NCI-H2196 (cell line): ENCODE measurements around the gene SH3GL2.
"Not testable (repeated sequence)": the region's sequence is repeated elsewhere in the genome, so short reads cannot be mapped to it uniquely, and the experiment has no call there.

Experiments used
- DNase-seq: peaks from one replicate; lab custom pipeline; 2025; ENCODE audit not compliant: unreplicated experiment; lab: John Stamatoyannopoulos, UW

The SH3GL2 gene

GRCh38 chr9:17742067-17742466 lies 163.2 kb downstream of the SH3GL2 start:
- DNase-seq: peak; percentile 33

GRCh38 chr9:17744786-17745185 lies 165.9 kb downstream of the SH3GL2 start:
- DNase-seq: no peak

GRCh38 chr9:17750269-17750668 lies 171.4 kb downstream of the SH3GL2 start:
- DNase-seq: no peak

GRCh38 chr9:17751486-17751885 lies 172.6 kb downstream of the SH3GL2 start:
- no peak for DNase-seq

GRCh38 chr9:17752021-17752420 lies 173.2 kb downstream of the SH3GL2 start:
- no peak for DNase-seq

- DNase-seq: no peak
Observed at GRCh38 chr9:17757816-17758215, 178.9 kb downstream of the SH3GL2 start.

- DNase-seq: no peak
Observed at GRCh38 chr9:17760250-17760649, 181.4 kb downstream of the SH3GL2 start.

- DNase-seq: no peak
Observed at GRCh38 chr9:17761984-17762676, 183.3 kb downstream of the SH3GL2 start.

GRCh38 chr9:17764306-17764705 lies 185.4 kb downstream of the SH3GL2 start:
- DNase-seq: no peak

GRCh38 chr9:17765131-17765530 lies 186.3 kb downstream of the SH3GL2 start:
- DNase-seq: not testable (repeated sequence)

- DNase-seq: no peak
Observed at GRCh38 chr9:17772223-17772622, 193.4 kb downstream of the SH3GL2 start.

GRCh38 chr9:17775656-17776055 lies 196.8 kb downstream of the SH3GL2 start:
- DNase-seq: no peak

GRCh38 chr9:17776735-17777134 lies 197.9 kb downstream of the SH3GL2 start:
- DNase-seq: peak; percentile 21

GRCh38 chr9:17777465-17777864 lies 198.6 kb downstream of the SH3GL2 start:
- DNase-seq: no peak

GRCh38 chr9:17782430-17783149 lies 203.7 kb downstream of the SH3GL2 start:
- DNase-seq: no peak

- no peak for DNase-seq
Observed at GRCh38 chr9:17783227-17783626, 204.4 kb downstream of the SH3GL2 start.

GRCh38 chr9:17789316-17789715 lies 210.4 kb downstream of the SH3GL2 start:
- no peak for DNase-seq

- no peak for DNase-seq
Observed at GRCh38 chr9:17793713-17794622, 215.1 kb downstream of the SH3GL2 start.

- no peak for DNase-seq
Observed at GRCh38 chr9:17795744-17796143, 216.9 kb downstream of the SH3GL2 start.

GRCh38 chr9:17799369-17799768 lies 220.5 kb downstream of the SH3GL2 start:
- no peak for DNase-seq

- DNase-seq: no peak
Observed at GRCh38 chr9:17800418-17800817, 221.6 kb downstream of the SH3GL2 start.
